NT2/D1 (cell line): ENCODE results near the gene COL1A1.
A peak's percentile ranks its signal among the peaks of the same experiment; 100 is the strongest.

Experiments used
- DNase-seq: peaks from one replicate; pipeline ENCODE4 v3.0.0-alpha.2; 2011; ENCODE audit warnings: low read depth, low spot score
- H3K27me3 ChIP-seq: 2 replicates; pipeline ENCODE4 v1.6.0; 2011; ENCODE audit warnings: mild to moderate bottlenecking; ENCODE audit not compliant: insufficient read length, insufficient read depth
- H3K36me3 ChIP-seq: 2 replicates; pipeline ENCODE4 v1.6.1; 2011; ENCODE audit warnings: mild to moderate bottlenecking, low read length, mixed read lengths; ENCODE audit not compliant: insufficient read depth, insufficient read length
- H3K4me1 ChIP-seq: 2 replicates; pipeline ENCODE4 v1.5.1; 2011; ENCODE audit not compliant: insufficient read depth, insufficient read length
- H3K4me3 ChIP-seq: 2 replicates; pipeline ENCODE4 v1.5.1; 2011; ENCODE audit warnings: low read depth; ENCODE audit not compliant: insufficient read length
- H3K9ac ChIP-seq: 2 replicates; pipeline ENCODE4 v1.6.0; 2011; ENCODE audit warnings: low read depth; ENCODE audit not compliant: insufficient read length
- H3K9me3 ChIP-seq: 2 replicates; pipeline ENCODE4 v1.5.1; 2011; ENCODE audit warnings: mild to moderate bottlenecking, low read length; ENCODE audit not compliant: insufficient read depth
- SUZ12 ChIP-seq: IDR thresholded peaks from 2 replicates; pipeline ENCODE4 v1.6.1; 2011; ENCODE audit not compliant: insufficient read length, insufficient read depth; ENCODE audit errors: extremely low read depth
- YY1 ChIP-seq: IDR thresholded peaks from 2 replicates; pipeline ENCODE4 v1.6.1; 2011; ENCODE audit not compliant: insufficient read length, insufficient read depth
- ZNF274 ChIP-seq: IDR thresholded peaks from 2 replicates; pipeline ENCODE4 v1.6.1; 2011; ENCODE audit warnings: mild to moderate bottlenecking, low read depth, low read length

COL1A1 gene

DNA sequence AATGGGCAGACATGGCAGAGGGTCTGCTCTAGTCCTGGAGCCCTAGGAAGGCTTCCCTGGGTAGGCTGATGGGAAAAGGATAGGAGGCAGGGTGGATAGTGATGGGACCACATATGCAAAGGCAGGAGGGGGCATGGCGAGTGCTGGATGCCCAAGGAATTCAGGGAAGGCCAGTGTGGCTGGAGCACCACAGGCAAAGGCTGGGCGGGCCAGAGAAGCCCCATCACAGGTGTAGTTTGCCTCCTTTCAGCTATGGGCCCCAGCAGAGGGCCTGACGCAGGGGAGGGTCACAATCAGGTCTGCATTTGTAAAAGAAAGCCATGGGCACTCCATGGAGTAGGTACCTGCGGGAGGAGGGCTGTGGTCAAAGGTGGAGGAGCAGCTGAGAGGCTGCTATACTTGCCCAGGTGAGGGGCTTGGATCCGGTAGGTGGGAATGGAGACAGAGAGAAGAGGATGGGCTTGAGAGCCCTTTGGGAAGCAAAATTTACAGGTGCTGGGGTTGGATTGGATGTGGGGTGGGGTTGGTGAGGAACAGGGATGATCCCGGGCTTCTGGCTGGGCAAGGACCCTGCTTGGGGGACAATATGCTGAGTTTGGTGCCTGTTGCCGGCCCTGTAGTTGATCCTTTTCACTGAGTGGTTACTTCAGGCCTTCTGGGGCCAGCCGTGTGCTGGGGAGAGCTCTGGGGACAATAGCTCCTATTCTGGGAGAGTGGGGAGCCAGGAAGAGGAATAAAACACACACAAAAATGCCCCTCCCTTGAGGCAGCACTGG, 6.5 kb upstream of the COL1A1 start:
- no peaks in the 10 kb centered on the region for H3K9me3 ChIP-seq
- no peak overlapping the region for H3K4me3 ChIP-seq
- H3K27me3 ChIP-seq: peaks cover 9% of the 10 kb centered on the region
- no peak for DNase-seq
- H3K9ac ChIP-seq: no peak overlapping the region
- TF ChIP-seq SUZ12 (no peak), ZNF274 (no peak), YY1 (no peak)
- peaks cover 38% of the 10 kb centered on the region for H3K4me1 ChIP-seq
- H3K36me3 ChIP-seq: no peaks in the 10 kb centered on the region

DNA sequence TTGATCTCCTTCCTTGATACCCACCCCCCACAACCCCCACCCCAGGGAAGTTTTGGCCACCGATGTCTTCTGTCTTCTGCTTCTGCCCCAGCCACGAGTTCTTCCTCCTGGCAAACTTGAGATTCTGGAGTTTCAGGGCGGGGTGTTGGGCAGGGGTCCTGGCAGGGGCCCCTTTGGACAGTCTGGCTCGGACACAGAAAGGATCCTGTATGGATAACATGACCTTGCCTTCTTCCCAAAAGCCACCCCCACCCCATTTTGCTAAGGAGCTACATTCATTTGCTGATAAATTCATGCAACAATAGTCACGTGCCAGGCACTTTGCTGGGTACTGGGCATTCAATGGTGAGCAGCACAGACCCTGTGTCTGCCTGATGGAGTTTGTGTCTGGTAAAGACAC, 5.9 kb upstream of the COL1A1 start:
- no peaks in the 10 kb centered on the region for H3K9me3 ChIP-seq
- peaks cover 15% of the 10 kb centered on the region for H3K27me3 ChIP-seq
- no peak for DNase-seq
- H3K9ac ChIP-seq: no peak overlapping the region
- peaks cover 38% of the 10 kb centered on the region for H3K4me1 ChIP-seq
- H3K4me3 ChIP-seq: no peak overlapping the region
- TF ChIP-seq YY1: no peak
- TF ChIP-seq ZNF274: no peak
- TF ChIP-seq SUZ12: no peak
- no peaks in the 10 kb centered on the region for H3K36me3 ChIP-seq

DNA sequence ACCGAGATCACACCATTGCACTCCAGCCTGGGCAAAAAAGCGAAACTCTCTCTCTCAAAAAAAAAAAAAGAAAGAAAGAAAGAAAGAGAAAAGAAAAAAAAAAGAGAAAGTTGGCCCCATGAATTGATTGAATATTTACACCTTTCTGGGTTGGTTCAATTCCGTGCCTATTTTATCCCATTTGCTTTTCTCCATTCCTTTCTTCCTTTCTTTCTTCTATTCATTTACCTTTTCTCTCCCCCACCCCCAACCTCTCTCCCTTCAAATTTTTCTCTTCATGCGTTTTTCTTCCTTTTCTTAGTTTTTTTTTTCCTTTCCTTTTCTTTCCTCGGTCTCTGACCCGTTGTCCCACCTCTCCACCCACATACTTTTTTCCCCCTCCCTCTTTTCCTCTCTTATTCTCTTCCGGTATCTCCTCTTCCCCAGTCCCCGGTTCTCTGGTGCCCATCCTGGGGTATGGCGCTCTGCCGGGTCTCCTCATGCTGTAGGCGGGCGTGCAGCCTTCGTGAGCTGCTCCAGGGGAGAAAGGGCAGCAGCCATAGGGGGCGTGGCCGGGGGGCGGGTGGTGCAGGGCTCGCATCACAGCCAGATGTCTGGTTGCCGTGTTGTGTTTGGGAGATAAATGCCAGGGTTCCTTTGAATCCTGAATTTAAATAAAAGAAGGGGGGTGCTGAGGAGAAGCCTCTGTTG, 5.3 kb upstream of the COL1A1 start:
- no peak for DNase-seq
- Histone ChIP-seq H3K4me3 (no peak overlapping the region), H3K27me3 (peaks cover 21% of the 10 kb centered on the region), H3K4me1 (peaks cover 36% of the 10 kb centered on the region), H3K9ac (peak overlapping the region; percentile 39), H3K9me3 (no peaks in the 10 kb centered on the region), H3K36me3 (no peaks in the 10 kb centered on the region)
- TF ChIP-seq SUZ12 (no peak), ZNF274 (no peak)

DNA sequence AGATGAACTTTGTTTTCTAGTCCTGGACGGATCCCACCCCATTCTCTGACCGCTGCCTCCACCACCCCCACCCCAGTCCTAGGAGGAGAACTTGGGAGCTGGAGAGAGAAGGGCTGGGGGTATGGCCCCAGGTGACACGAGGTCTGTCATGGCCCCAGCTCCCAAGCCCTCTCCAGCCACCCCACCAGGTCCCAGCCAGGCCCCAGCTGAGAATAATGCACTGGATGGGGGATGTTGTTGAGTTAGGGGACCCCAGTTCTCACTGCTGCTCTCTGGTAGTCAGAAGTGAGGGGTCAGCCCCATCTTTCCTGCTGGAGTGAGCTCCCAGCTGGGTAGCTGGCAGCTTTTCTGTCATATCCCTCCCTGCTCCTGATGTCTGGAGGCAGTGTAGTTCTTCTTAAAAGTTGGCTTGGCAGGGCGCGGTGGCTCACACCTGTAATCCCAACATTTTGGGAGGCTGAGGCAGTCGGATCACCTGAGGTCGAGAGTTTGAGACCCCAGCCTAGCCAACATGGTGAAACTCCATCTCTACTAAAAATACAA, 4.6 kb upstream of the COL1A1 start:
- DNase-seq: no peak
- no peak overlapping the region for H3K4me3 ChIP-seq
- peaks cover 33% of the 10 kb centered on the region for H3K4me1 ChIP-seq
- no peaks in the 10 kb centered on the region for H3K36me3 ChIP-seq
- H3K9me3 ChIP-seq: no peaks in the 10 kb centered on the region
- TF ChIP-seq SUZ12: no peak
- no peak for TF ChIP-seq YY1
- no peak for TF ChIP-seq ZNF274
- H3K9ac ChIP-seq: no peak overlapping the region
- H3K27me3 ChIP-seq: peaks cover 28% of the 10 kb centered on the region

DNA sequence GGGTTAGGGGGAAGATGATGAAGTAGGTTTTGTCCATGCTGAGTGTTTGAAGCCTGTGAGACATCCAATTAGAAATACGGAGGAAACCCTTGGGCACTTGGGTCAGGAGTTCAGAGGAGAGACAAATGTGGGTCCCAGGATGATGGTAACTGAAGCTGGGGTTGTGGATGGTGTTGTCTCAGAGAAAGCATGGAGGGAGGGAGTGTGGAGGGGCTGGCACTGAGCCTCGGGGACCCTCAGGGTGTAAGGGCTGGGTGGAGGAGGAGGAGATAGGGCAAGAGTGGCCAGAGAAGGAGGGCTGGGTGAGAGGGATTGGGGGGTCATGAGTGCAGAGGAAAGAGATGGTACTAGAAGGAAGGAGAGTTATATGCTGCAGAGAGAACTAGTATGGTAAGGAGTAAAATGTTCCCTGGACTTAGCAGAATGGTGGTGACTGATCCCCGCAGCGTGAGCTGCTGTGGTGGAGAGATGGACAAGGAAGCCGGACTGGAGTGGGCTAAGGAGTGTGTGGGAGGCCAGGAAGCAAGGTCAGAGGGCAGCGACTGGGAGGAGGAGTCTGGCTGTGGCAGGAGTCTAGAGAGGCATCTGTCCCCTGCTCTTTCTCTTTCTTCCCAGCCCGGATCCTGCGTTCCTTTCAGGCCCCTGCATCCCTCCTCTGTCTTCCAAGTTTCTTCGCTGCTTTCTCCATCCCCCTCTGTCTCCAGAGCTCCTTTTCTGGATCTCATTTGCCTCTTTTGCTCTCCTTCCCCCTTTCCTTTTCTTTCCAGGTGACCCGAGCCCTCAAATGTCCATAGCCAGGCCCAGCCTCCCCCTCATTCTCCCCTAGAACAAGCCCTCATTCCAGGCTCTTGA, 3.9 kb upstream of the COL1A1 start:
- Histone ChIP-seq H3K9ac (no peak overlapping the region), H3K9me3 (no peaks in the 10 kb centered on the region), H3K4me3 (no peak overlapping the region), H3K36me3 (no peaks in the 10 kb centered on the region), H3K27me3 (peaks cover 31% of the 10 kb centered on the region), H3K4me1 (peaks cover 33% of the 10 kb centered on the region)
- no peak for TF ChIP-seq ZNF274
- no peak for TF ChIP-seq YY1
- no peak for TF ChIP-seq SUZ12
- DNase-seq: no peak

DNA sequence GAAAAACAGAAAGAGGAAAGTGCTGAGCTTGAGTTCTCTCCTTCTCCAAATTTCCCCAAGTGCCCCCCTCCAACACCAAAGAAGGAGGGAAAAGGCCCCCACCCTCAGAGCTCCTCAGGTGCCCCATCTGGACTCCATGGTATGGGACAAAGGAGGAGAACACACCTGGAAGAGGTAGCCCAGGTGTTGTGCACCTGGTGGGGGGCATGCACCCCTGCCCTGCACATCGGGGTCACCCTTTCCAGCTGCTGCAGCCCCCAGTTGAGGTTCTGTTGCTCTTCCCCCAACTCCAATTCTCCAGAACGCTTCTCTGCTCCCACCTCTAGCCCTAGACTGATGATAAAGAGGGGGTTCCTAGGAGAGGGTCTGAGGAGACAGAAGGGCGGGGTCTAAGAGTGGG, 3.0 kb upstream of the COL1A1 start:
- no peak for DNase-seq
- TF ChIP-seq ZNF274 (no peak), YY1 (no peak), SUZ12 (no peak)
- peaks cover 3% of the 10 kb centered on the region for H3K36me3 ChIP-seq
- H3K9ac ChIP-seq: no peak overlapping the region
- peaks cover 31% of the 10 kb centered on the region for H3K27me3 ChIP-seq
- H3K4me3 ChIP-seq: no peak overlapping the region
- H3K4me1 ChIP-seq: peaks cover 26% of the 10 kb centered on the region
- no peaks in the 10 kb centered on the region for H3K9me3 ChIP-seq
